Transverse colon (tissue), 4 donors: ENCODE data around the gene STRIP2.

Source experiments
- EP300 ChIP-seq: sonication (generic); formaldehyde crosslinking; IDR thresholded peaks from one replicate; pipeline ENCODE4 v1.6.1; 2017; ENCODE audit warnings: antibody characterized with exemption, low read depth
- POLR2A ChIP-seq: fragments of 450-650 bp; IDR thresholded peaks from one replicate; pipeline ENCODE4 v1.6.1; 2016; ENCODE audit warnings: antibody characterized with exemption, mild to moderate bottlenecking, moderate library complexity
- POLR2AphosphoS5 ChIP-seq, 3 donors: sonication (generic); formaldehyde crosslinking; IDR thresholded peaks; one replicate each; pipeline ENCODE4 v1.6.1; 2016; ENCODE audit warnings: antibody characterized with exemption in 3 of 3
- TF ChIP-seq, protein P1 (sequence below), 5 experiments: fragments of 200-600 bp in 3 of 5; fragments of 450-650 bp in 2 of 5; sonication (generic) in 3 of 5; IDR thresholded peaks; 1 replicate in 2 of 5; 2 replicates in 3 of 5; pipeline ENCODE4 v1.5.1; 2016 to 2017; ENCODE audit warnings: antibody characterized with exemption in 5 of 5, inconsistent platforms in 3 of 5, mild to moderate bottlenecking in 2 of 5, moderate library complexity in 1 of 5

DNA sequence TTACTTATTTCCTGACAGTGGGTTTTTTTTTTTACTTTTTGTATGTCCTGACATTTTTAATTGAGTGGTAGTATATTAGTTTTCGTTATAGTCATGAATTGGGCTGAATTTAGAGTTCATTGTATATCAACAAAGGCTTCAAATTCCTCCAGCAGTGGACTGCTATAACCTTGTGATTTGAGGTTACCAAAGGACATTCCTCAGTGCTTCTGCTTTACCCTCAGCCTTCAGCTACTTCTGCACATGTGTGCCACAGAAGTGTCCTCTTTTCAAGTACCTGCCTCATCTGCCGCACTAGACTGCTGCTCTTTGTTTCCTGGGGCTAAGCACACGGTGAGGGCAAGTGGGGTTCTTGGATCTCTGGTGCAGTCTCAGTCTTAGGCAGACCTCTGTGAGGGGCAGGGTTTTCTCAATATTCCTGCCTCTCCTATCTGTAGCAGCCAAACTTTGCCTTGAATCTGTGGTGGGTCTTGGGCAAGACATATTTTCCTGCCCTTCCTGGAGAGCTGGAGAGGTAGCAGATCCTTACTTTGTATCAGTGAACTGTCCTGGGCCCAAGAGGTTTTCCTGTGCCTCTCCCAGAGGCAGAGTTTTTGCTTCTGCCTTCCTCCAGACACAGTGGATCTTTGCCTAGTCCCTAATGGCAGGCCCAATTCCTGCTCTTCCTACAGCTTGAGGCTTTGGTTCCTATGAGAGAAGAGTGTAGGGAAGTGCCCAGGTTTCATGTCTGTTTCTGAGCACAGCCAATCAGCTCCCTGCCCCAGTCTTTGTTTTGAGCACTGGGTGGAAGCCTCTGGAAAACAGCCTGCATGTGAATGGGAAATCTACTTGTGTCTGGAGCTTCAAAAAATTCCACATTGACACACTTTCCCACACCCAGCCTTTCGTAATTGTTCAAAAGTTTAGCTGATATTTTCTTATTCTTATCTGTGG, 39.0 kb upstream of the STRIP2 start:
- TF ChIP-seq POLR2A (no peak), EP300 (no peak), POLR2AphosphoS5 (IDR thresholded peaks at IDR 0.05) (no peak)
- TF ChIP-seq, protein P1, sequence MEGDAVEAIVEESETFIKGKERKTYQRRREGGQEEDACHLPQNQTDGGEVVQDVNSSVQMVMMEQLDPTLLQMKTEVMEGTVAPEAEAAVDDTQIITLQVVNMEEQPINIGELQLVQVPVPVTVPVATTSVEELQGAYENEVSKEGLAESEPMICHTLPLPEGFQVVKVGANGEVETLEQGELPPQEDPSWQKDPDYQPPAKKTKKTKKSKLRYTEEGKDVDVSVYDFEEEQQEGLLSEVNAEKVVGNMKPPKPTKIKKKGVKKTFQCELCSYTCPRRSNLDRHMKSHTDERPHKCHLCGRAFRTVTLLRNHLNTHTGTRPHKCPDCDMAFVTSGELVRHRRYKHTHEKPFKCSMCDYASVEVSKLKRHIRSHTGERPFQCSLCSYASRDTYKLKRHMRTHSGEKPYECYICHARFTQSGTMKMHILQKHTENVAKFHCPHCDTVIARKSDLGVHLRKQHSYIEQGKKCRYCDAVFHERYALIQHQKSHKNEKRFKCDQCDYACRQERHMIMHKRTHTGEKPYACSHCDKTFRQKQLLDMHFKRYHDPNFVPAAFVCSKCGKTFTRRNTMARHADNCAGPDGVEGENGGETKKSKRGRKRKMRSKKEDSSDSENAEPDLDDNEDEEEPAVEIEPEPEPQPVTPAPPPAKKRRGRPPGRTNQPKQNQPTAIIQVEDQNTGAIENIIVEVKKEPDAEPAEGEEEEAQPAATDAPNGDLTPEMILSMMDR (IDR thresholded peaks at IDR 0.05): no peak
